ENCODE results near the gene ACSS1.

- TF ChIP-seq CTCF (conservative IDR thresholded peaks at IDR 0.05; ENCODE audit: low read length) = no peak
- no peak for TF ChIP-seq EZH2phosphoT487 (IDR thresholded peaks at IDR 0.05; ENCODE audit: borderline replicate concordance)
Measured at GRCh38 chr20:24980291-24981053, 77.5 kb downstream of the ACSS1 start.

Data from Loucy (cell line).